Peyer's patch (tissue), 4 donors: ENCODE measurements around the gene AMBN.

Experiments
- POLR2A ChIP-seq, 2 donors: fragments of 450-650 bp; IDR thresholded peaks; one replicate each; pipeline ENCODE4 v1.5.1; 2017; ENCODE audit warnings: antibody characterized with exemption in 2 of 2, mild to moderate bottlenecking in 2 of 2, moderate library complexity in 2 of 2
- TF ChIP-seq, protein P1 (sequence below), 6 experiments: fragments of 450-650 bp in 4 of 6; fragments of 200-600 bp in 2 of 6; sonication (generic) in 1 of 6; IDR thresholded peaks; one replicate each; pipeline ENCODE4 v1.5.1; 2017 to 2019; ENCODE audit warnings: antibody characterized with exemption in 6 of 6, mild to moderate bottlenecking in 3 of 6, moderate library complexity in 1 of 6

DNA sequence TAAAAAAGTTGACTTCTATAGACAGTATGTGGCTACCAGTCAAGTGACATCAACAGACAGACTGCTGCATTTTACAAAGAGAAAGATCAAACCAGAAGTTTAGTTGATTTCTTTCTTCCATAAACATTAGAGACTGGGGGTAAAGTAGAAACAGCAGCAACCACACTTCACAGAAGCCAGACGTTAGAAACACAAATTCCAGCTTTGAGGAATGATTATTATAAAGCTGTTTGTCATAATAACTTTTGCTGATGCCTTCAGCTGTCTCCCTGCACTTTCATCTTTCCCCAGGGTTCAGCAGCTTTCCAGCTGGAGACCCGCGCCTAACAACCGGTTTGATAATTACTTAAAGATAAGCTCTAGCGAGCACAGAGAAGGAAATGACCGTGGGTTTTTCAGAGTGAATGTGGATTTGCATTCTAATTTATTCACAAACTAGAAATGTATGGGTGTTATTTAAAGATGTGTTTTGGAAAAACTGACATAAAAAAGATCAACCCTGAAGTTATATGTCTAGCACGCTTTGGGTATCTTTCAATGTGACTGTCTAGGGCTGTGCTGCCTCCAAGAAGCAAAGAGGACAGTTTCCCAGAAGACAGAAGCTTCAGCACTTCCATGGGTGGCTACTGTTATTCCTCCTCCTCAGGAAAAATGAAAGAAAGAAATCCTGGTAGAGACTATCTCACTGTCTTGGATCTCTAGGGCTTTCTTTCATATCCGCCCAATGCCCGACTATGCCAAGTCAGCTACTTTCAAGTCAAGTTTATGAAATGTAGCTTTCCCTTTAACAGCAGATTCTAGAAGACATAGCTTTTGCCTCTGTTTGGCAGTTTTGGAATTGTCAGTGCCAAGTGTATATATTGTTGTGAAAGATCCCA is 21.5 kb downstream of the AMBN start:
- TF ChIP-seq, protein P1, sequence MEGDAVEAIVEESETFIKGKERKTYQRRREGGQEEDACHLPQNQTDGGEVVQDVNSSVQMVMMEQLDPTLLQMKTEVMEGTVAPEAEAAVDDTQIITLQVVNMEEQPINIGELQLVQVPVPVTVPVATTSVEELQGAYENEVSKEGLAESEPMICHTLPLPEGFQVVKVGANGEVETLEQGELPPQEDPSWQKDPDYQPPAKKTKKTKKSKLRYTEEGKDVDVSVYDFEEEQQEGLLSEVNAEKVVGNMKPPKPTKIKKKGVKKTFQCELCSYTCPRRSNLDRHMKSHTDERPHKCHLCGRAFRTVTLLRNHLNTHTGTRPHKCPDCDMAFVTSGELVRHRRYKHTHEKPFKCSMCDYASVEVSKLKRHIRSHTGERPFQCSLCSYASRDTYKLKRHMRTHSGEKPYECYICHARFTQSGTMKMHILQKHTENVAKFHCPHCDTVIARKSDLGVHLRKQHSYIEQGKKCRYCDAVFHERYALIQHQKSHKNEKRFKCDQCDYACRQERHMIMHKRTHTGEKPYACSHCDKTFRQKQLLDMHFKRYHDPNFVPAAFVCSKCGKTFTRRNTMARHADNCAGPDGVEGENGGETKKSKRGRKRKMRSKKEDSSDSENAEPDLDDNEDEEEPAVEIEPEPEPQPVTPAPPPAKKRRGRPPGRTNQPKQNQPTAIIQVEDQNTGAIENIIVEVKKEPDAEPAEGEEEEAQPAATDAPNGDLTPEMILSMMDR (IDR thresholded peaks at IDR 0.05) = no peak
- TF ChIP-seq POLR2A (IDR thresholded peaks at IDR 0.05) = no peak
